Neuronal stem cell (in vitro differentiated cells): ENCODE data around the gene RABL6.
"Not testable (repeated sequence)": the region's sequence is repeated elsewhere in the genome, so short reads cannot be mapped to it uniquely, and the experiment has no call there.

ENCODE experiments used
- DNase-seq: peaks from one replicate; pipeline ENCODE4 v3.0.0-alpha.2; 2013; ENCODE audit warnings: low spot score
- H2AFZ ChIP-seq: one replicate; pipeline ENCODE4 v1.6.1; 2013; ENCODE audit warnings: mild to moderate bottlenecking, low read length, inconsistent platforms
- H2AK5ac ChIP-seq: 2 replicates; pipeline ENCODE4 v1.6.1; 2013; ENCODE audit warnings: low read depth, mild to moderate bottlenecking, inconsistent platforms, low read length, moderate library complexity, mixed read lengths
- H2BK120ac ChIP-seq: 2 replicates; pipeline ENCODE4 v1.6.1; 2013; ENCODE audit warnings: low read depth, mild to moderate bottlenecking, inconsistent platforms, low read length, moderate library complexity, mixed read lengths
- H2BK12ac ChIP-seq: one replicate; pipeline ENCODE4 v1.6.1; 2013; ENCODE audit warnings: low read length, inconsistent platforms
- H2BK15ac ChIP-seq: 2 replicates; pipeline ENCODE4 v1.6.1; 2013; ENCODE audit warnings: mild to moderate bottlenecking, low read length, inconsistent platforms, mixed read lengths
- H2BK5ac ChIP-seq: one replicate; pipeline ENCODE4 v1.6.1; 2013; ENCODE audit warnings: inconsistent platforms, mild to moderate bottlenecking, low read length, moderate library complexity
- H3K14ac ChIP-seq: one replicate; pipeline ENCODE4 v1.6.1; 2013; ENCODE audit warnings: low read length, inconsistent platforms
- H3K18ac ChIP-seq: 2 replicates; pipeline ENCODE4 v1.6.1; 2013; ENCODE audit warnings: low read length, inconsistent platforms
- H3K23ac ChIP-seq: 2 replicates; pipeline ENCODE4 v1.6.1; 2013; ENCODE audit warnings: low read depth, mild to moderate bottlenecking, mixed read lengths, low read length, inconsistent platforms; ENCODE audit not compliant: poor library complexity
- H3K27ac ChIP-seq: replicated peaks from 3 replicates; pipeline ENCODE4 v1.5.1; 2013; ENCODE audit warnings: low read length, inconsistent platforms
- H3K27me3 ChIP-seq, 3 experiments: 2 replicates each; pipeline ENCODE4 v1.6.1; 2013; ENCODE audit warnings: low read length in 3 of 3, mild to moderate bottlenecking in 2 of 3, inconsistent platforms in 1 of 3, low read depth in 1 of 3, mixed read lengths in 1 of 3, moderate library complexity in 1 of 3; ENCODE audit not compliant: control insufficient read depth in 3 of 3, insufficient read depth in 3 of 3
- H3K36me3 ChIP-seq, 2 donors: replicated peaks in 1 of 2; 2 replicates each; pipeline ENCODE4 v1.6.1; 2013; ENCODE audit warnings: low read length in 2 of 2; ENCODE audit not compliant: control insufficient read depth in 2 of 2, insufficient read depth in 2 of 2
- H3K4ac ChIP-seq: 2 replicates; pipeline ENCODE4 v1.6.1; 2013; ENCODE audit warnings: inconsistent platforms, mild to moderate bottlenecking, low read length, moderate library complexity
- H3K4me1 ChIP-seq, 2 donors: 1 replicate in 1 of 2; 2 replicates in 1 of 2; pipeline ENCODE4 v1.6.1; 2013; ENCODE audit warnings: low read length in 2 of 2, low read depth in 1 of 2; ENCODE audit not compliant: control insufficient read depth in 2 of 2, insufficient read depth in 1 of 2
- H3K4me2 ChIP-seq: one replicate; pipeline ENCODE4 v1.6.1; 2013; ENCODE audit warnings: mild to moderate bottlenecking, low read length, inconsistent platforms; ENCODE audit not compliant: insufficient read depth, poor library complexity, severe bottlenecking
- H3K4me3 ChIP-seq, 2 donors: 2 replicates each; pipeline ENCODE4 v1.5.1; 2013; ENCODE audit warnings: low read length in 2 of 2, mild to moderate bottlenecking in 2 of 2, inconsistent platforms in 1 of 2, moderate library complexity in 1 of 2
- H3K79me1 ChIP-seq: one replicate; pipeline ENCODE4 v1.6.1; 2013; ENCODE audit warnings: low read depth, mild to moderate bottlenecking, inconsistent platforms, low read length, moderate library complexity
- H3K9ac ChIP-seq: one replicate; pipeline ENCODE4 v1.6.1; 2013; ENCODE audit warnings: mild to moderate bottlenecking, low read depth, low read length, inconsistent platforms; ENCODE audit not compliant: poor library complexity
- H3K9me3 ChIP-seq, 2 donors: replicated peaks in 1 of 2; 2 replicates each; pipeline versions ENCODE3 to v1.6.1; 2013; ENCODE audit warnings: low read length in 2 of 2, mild to moderate bottlenecking in 2 of 2, inconsistent platforms in 1 of 2, low read depth in 1 of 2, mixed read lengths in 1 of 2, moderate library complexity in 1 of 2; ENCODE audit not compliant: control insufficient read depth in 2 of 2, insufficient read depth in 1 of 2
- H4K8ac ChIP-seq: one replicate; pipeline ENCODE4 v1.6.1; 2013; ENCODE audit warnings: low read depth, mild to moderate bottlenecking, inconsistent platforms, low read length, moderate library complexity
- H4K91ac ChIP-seq: one replicate; pipeline ENCODE4 v1.6.1; 2013; ENCODE audit warnings: low read length, low read depth, mild to moderate bottlenecking, inconsistent platforms; ENCODE audit not compliant: poor library complexity
- WGBS, 2 donors: extraction: QIAGEN DNeasy Blood & Tissue Kit; methylation state at CpG; one replicate each; pipeline ENCODE4 v1.1.7; 2013; ENCODE audit warnings: missing lambda C conversion rate in 2 of 2, mixed read lengths in 1 of 2; ENCODE audit not compliant: insufficient read length in 2 of 2, insufficient replicate concordance in 1 of 2; ENCODE audit errors: extremely low coverage in 2 of 2; 5-methylcytosine and 5-hydroxymethylcytosine counted together

Gene RABL6

DNA sequence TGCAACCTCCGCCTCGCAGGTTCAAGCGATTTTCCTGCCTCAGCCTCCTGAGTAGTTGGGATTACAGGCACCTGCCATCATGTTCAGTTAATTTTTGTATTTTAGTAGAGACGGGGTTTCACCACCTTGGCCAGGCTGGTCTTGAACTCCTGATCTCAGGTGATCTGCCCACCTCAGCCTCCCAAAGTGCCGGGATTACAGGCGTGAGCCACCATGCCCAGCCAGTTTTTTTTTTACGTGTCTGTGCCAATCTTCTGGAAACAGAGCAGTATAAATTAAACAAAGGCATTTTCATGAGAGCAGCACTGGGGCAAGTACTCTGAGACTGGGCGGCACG lies 75.2 kb downstream of the RABL6 start:
- no CpG with 5 or more reads among the region's 9 CpGs for WGBS, 2 donors
- Histone ChIP-seq H3K79me1 (peaks cover 13% of the 10 kb centered on the region), H3K4me1 (peaks cover 10 to 12% of the 10 kb centered on the region in 2 donors)
- not testable (repeated sequence) for H4K91ac ChIP-seq, H3K14ac ChIP-seq, H3K4me3 ChIP-seq, H2BK120ac ChIP-seq, H3K9ac ChIP-seq, H4K8ac ChIP-seq, H2BK15ac ChIP-seq, H3K27me3 ChIP-seq, DNase-seq, H2AFZ ChIP-seq, H3K4me2 ChIP-seq, H3K18ac ChIP-seq, H3K4ac ChIP-seq, H3K9me3 ChIP-seq, H3K23ac ChIP-seq, H2BK12ac ChIP-seq, H3K36me3 ChIP-seq, H3K27ac ChIP-seq, H2AK5ac ChIP-seq, H2BK5ac ChIP-seq

- H3K18ac ChIP-seq, H2AFZ ChIP-seq, DNase-seq, H3K9ac ChIP-seq, H3K27me3 ChIP-seq, H3K4ac ChIP-seq, H2BK5ac ChIP-seq, H3K27ac ChIP-seq, H4K8ac ChIP-seq, H3K9me3 ChIP-seq, H2BK15ac ChIP-seq, H2BK12ac ChIP-seq, H3K14ac ChIP-seq, H4K91ac ChIP-seq, H2BK120ac ChIP-seq, H2AK5ac ChIP-seq, H3K23ac ChIP-seq, H3K4me2 ChIP-seq, H3K4me3 ChIP-seq, H3K36me3 ChIP-seq: not testable (repeated sequence)
- H3K4me1 ChIP-seq = peaks cover 12% of the 10 kb centered on the region in 2 donors
- peaks cover 17% of the 10 kb centered on the region for H3K79me1 ChIP-seq
- WGBS, 2 donors = no CpG with 5 or more reads among the region's 10 CpGs
These were observed 75.9 kb downstream of the RABL6 start for GRCh38 chr9:136883670-136884069.

DNA sequence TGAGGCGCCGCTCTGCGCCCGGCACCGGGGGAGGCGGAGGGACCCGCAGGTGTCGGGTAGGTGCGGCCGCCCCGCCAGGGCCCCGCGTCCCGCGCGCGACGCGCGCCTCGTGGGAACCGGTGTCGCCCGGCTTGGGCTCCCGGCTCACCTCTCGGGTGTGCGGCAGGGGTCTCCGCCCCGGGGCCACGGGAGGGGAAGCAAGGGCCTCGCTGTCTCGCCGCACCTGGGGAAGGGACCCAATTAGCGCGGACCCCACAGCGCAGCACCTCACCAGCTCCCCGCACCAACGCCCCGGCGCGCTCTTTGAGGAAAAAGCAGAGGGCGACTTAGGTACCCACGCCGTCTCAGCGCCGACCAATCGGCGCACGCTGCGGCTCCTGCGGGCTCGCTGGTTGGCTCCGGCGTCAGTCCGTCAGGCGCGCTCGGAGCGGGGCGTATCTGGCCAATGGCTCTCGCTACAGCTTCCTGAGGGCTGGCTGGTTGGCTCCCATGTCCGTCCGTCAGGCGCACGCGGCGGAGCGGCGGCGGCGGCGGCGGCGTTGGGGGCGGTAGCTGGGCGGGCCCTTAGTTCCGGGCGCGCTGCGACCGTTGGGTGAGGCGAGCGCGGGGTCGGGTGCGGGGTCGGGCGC lies 78.3 kb downstream of the RABL6 start, which contains the start of gene TRAF2:
TSS of gene TRAF2 (plus strand) at position 567 of the 629 bp plus-strand sequence. CDS start 12,225 bp downstream, outside the sequence.
- WGBS, 2 donors = no CpG with 5 or more reads among the region's 88 CpGs
- H3K4me3 ChIP-seq = peak within 1 kb of the TSS; percentile 92 to 98
- peak; percentile 99 for DNase-seq
- H2BK5ac ChIP-seq = no peak within 1 kb of the TSS
- H3K4me1 ChIP-seq = peaks cover 12% of the 10 kb centered on the region in 2 donors
- H2BK12ac ChIP-seq = no peak within 1 kb of the TSS
- H2AK5ac ChIP-seq = peak within 1 kb of the TSS; percentile 92
- H3K9ac ChIP-seq = peak within 1 kb of the TSS; percentile 98
- peak within 1 kb of the TSS; percentile 72 for H4K91ac ChIP-seq
- peak within 1 kb of the TSS; percentile 85 for H3K4me2 ChIP-seq
- H3K4ac ChIP-seq = peak within 1 kb of the TSS; percentile 84
- no peak within 1 kb of the TSS for H2BK120ac ChIP-seq
- H3K27me3 ChIP-seq = no peaks in the 10 kb centered on the region
- H2BK15ac ChIP-seq = peak within 1 kb of the TSS; percentile 49
- peak within 1 kb of the TSS; percentile 99 for H2AFZ ChIP-seq
- H3K18ac ChIP-seq = peak within 1 kb of the TSS; percentile 94
- H3K9me3 ChIP-seq = no peaks in the 10 kb centered on the region
- H3K36me3 ChIP-seq = peaks cover 5 to 23% of the 10 kb centered on the region in 2 donors
- peak within 1 kb of the TSS; percentile 92 for H3K23ac ChIP-seq
- no peak within 1 kb of the TSS for H4K8ac ChIP-seq
- peaks cover 23% of the 10 kb centered on the region for H3K79me1 ChIP-seq
- H3K27ac ChIP-seq = no peak within 1 kb of the TSS
- no peak within 1 kb of the TSS for H3K14ac ChIP-seq

DNA sequence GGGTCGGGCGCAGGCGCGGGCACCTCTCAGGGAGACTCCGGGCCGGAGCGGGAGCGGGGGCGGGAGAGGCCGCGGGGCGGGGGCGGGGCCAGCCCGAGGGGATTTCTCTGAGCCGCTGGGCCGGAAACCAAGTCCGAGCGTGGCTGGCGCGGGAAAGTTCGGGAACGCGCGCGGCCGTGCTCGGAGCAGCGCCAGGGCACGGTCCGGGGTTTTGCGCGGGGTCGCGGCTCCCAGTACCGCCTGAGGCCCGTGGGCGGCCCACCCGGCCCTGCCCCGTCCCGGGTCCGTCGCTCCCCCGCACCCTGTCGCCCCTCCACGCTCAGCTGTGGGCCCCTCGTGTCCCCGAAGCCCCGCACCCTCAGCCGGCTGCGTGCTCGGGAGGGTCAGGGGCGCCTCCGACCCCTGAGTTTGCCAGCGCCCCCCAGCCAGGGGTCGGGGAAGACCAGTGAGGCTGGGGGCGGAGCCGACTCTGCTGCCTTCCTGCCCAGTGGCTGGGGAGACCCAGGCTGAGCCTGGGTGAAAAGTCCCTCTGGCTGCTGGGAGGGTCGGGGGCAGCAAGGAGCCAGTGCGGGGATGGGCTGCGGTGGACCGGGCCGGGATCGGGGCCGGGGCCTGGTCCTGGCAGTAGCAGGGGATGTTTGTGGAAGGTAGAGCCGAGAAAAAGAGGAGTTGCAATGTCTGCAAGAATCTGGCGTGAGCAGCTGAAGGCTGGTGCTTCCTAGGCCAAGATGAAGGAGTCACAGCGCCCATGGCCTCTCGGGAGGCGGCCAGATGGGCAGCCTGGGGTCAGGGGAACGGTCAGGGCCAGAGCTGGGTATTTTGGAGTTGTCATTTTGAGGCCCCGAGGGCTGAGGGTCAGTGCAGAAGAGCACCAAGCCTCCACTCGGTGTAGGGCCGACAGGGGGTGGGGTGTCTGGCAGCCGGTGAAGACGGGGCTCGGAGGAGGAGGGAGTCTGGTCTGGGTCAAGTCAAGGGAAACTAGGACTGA lies 79.2 kb downstream of the RABL6 start:
- WGBS, 2 donors = no CpG with 5 or more reads among the region's 76 CpGs
- Histone ChIP-seq H3K27ac (no peak overlapping the region), H2BK120ac (no peak overlapping the region), H3K18ac (peak overlapping the region; percentile 94), H2AK5ac (peak overlapping the region; percentile 92), H3K23ac (peak overlapping the region; percentile 92), H3K79me1 (peaks cover 23% of the 10 kb centered on the region), H3K4me1 (peaks cover 5 to 9% of the 10 kb centered on the region in 2 donors), H3K9ac (peak overlapping the region; percentile 98), H3K9me3 (no peaks in the 10 kb centered on the region), H3K4ac (peak overlapping the region; percentile 84), H3K14ac (no peak overlapping the region), H2BK15ac (no peak overlapping the region), H4K91ac (peak overlapping the region; percentile 72), H2BK5ac (no peak overlapping the region), H4K8ac (no peak overlapping the region), H3K4me2 (peak overlapping the region; percentile 85), H3K27me3 (no peaks in the 10 kb centered on the region), H3K36me3 (peaks cover 5 to 31% of the 10 kb centered on the region in 2 donors), H2AFZ (peak overlapping the region; percentile 99), H2BK12ac (no peak overlapping the region), H3K4me3 (peak overlapping the region; percentile 86 to 92)
- peak; percentile 36 for DNase-seq
